Mucosa of descending colon (tissue), 3 donors: ENCODE results near the gene WBP2NL. TPM values are rescaled to one million over a fixed set of nuclear protein-coding genes. Genes with fewer than 3 reads are reported as not detected.

Experiments used
- ATAC-seq: fragments of 200-7000 bp; cut with Tn5 transposase; one replicate; pipeline ENCODE4 v1.9.1; 2020; ENCODE audit warnings: mild to moderate bottlenecking, moderate library complexity
- DNase-seq, 3 donors: peaks; one replicate each; pipeline ENCODE4 v3.0.0-alpha.2; 2020
- H3K36me3 ChIP-seq: fragments of 200-600 bp; one replicate; pipeline ENCODE4 v1.8.0; 2021; ENCODE audit warnings: low read depth, mild to moderate bottlenecking
- H3K4me1 ChIP-seq: fragments of 200-600 bp; one replicate; pipeline ENCODE4 v1.8.0; 2021; ENCODE audit warnings: low read depth, mild to moderate bottlenecking
- H3K4me3 ChIP-seq: fragments of 200-600 bp; one replicate; pipeline ENCODE4 v1.8.0; 2021; ENCODE audit warnings: mild to moderate bottlenecking
- H3K9me3 ChIP-seq: fragments of 200-600 bp; one replicate; pipeline ENCODE4 v1.8.0; 2021; ENCODE audit warnings: mild to moderate bottlenecking
- CTCF ChIP-seq: fragments of 200-600 bp; IDR thresholded peaks from one replicate; pipeline ENCODE4 v1.8.0; 2022; ENCODE audit warnings: antibody characterized with exemption, mild to moderate bottlenecking
- intact Hi-C, 2 donors: fragments of 100-400 bp; cut with DNase I in 1 of 2; cut with micrococcal nuclease in 1 of 2; formaldehyde crosslinking; loops; one replicate each; pipeline versions ENCODE4 v1.11.0 to v1.11.1; 2022; cut with DNase I, micrococcal nuclease
- total RNA-seq, 3 donors: library from RNA; stranded (reverse); fragmentation: NEBNext Ultra II Directional in 2 of 3; extraction: Animal tissue kit (Norgen Biotek cat#: 25700) in 2 of 3; gene quantifications; one replicate each; pipeline versions ENCODE4 v1.2.1 to v1.2.4, GENCODE V29; 2021 to 2023
- donor health status: DM: no; HTN: no; CAD: no; lungs with moderate emphysema.
- donor health status: DM: no; HTN: no; CAD: no.
- donor health status: DM: no; HTN: yes; CAD: no.

Gene WBP2NL
- total RNA-seq, 3 donors from 2014 or later = 0.63 to 3.7 (median 1.8) TPM

- intact Hi-C loops = no loop called here
- H3K36me3 ChIP-seq = no peaks in the 10 kb centered on the region
- peaks cover 18% of the 10 kb centered on the region for H3K9me3 ChIP-seq
- no peaks in the 10 kb centered on the region for H3K4me1 ChIP-seq
- TF ChIP-seq CTCF = no peak
- no peak overlapping the region for H3K4me3 ChIP-seq
- ATAC-seq (no peak), DNase-seq (no peak)
Observed at GRCh38 chr22:42039271-42039670, 40.7 kb downstream of the WBP2NL start.

GRCh38 chr22:42041784-42042183 lies 43.2 kb downstream of the WBP2NL start:
- peaks cover 14% of the 10 kb centered on the region for H3K9me3 ChIP-seq
- DNase-seq = no peak
- H3K4me1 ChIP-seq = no peaks in the 10 kb centered on the region
- TF ChIP-seq CTCF = no peak
- intact Hi-C loops = no loop called here
- H3K4me3 ChIP-seq = no peak overlapping the region
- no peak for ATAC-seq
- no peaks in the 10 kb centered on the region for H3K36me3 ChIP-seq

GRCh38 chr22:42050641-42051180 lies 52.1 kb downstream of the WBP2NL start:
- no peak for TF ChIP-seq CTCF
- ATAC-seq (no peak), DNase-seq (no peak)
- Histone ChIP-seq H3K4me1 (no peaks in the 10 kb centered on the region), H3K9me3 (no peaks in the 10 kb centered on the region), H3K36me3 (no peaks in the 10 kb centered on the region), H3K4me3 (no peak overlapping the region)
- intact Hi-C loops = no loop called here

GRCh38 chr22:42052765-42053164 lies 54.2 kb downstream of the WBP2NL start:
- H3K36me3 ChIP-seq = no peaks in the 10 kb centered on the region
- peaks cover 12% of the 10 kb centered on the region for H3K9me3 ChIP-seq
- no peak overlapping the region for H3K4me3 ChIP-seq
- no peak for ATAC-seq
- no peak for DNase-seq
- intact Hi-C loops = no loop called here
- no peaks in the 10 kb centered on the region for H3K4me1 ChIP-seq
- no peak for TF ChIP-seq CTCF

GRCh38 chr22:42056757-42057511 lies 58.3 kb downstream of the WBP2NL start:
- H3K4me1 ChIP-seq = no peaks in the 10 kb centered on the region

More at GRCh38 chr22:42056757-42057511, 58.3 kb downstream of the WBP2NL start:
- ATAC-seq = no peak
- Histone ChIP-seq H3K4me3 (no peak overlapping the region), H3K36me3 (no peaks in the 10 kb centered on the region), H3K9me3 (peaks cover 12% of the 10 kb centered on the region)
- TF ChIP-seq CTCF = no peak
- DNase-seq = no peak
- intact Hi-C loops = no loop called here
